MM.1S (cell line): Measurements from ENCODE around the gene SHCBP1.

Experiments
- EZH2phosphoT487 ChIP-seq: fragments of 300-600 bp; sonication (generic); IDR thresholded peaks from 2 replicates; pipeline ENCODE4 v1.6.1; 2018; ENCODE audit warnings: antibody characterized with exemption, low read length
- TF ChIP-seq, protein P1 (sequence below): fragments of 300-600 bp; sonication (generic); IDR thresholded peaks from 2 replicates; pipeline ENCODE4 v1.5.1; 2016; ENCODE audit warnings: antibody characterized with exemption, low read length, mixed read lengths

DNA sequence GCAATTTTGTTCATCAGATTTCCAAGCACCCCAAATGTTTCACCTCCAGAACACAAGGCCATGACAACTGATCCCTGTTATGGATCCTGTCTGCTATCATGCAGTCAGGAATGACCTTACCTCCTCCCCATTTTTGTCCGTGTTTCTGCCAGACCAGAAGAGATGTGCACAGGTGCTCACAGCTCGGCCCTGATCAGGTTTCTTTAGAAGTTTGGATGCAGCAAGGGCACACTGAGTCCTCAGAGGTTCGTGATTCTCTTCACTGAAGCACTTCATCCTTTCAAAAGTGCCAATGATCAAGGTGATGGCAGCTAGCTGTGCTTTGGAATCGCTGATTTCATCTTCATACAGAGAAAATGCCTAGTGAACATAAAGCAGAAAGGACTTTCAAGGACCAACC is 40.9 kb upstream of the SHCBP1 start:
- TF ChIP-seq, protein P1, sequence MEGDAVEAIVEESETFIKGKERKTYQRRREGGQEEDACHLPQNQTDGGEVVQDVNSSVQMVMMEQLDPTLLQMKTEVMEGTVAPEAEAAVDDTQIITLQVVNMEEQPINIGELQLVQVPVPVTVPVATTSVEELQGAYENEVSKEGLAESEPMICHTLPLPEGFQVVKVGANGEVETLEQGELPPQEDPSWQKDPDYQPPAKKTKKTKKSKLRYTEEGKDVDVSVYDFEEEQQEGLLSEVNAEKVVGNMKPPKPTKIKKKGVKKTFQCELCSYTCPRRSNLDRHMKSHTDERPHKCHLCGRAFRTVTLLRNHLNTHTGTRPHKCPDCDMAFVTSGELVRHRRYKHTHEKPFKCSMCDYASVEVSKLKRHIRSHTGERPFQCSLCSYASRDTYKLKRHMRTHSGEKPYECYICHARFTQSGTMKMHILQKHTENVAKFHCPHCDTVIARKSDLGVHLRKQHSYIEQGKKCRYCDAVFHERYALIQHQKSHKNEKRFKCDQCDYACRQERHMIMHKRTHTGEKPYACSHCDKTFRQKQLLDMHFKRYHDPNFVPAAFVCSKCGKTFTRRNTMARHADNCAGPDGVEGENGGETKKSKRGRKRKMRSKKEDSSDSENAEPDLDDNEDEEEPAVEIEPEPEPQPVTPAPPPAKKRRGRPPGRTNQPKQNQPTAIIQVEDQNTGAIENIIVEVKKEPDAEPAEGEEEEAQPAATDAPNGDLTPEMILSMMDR, result no peak
- no peak for TF ChIP-seq EZH2phosphoT487
